HepG2 (cell line): ENCODE results near the gene LRBA. TPM values are rescaled to one million over a fixed set of nuclear protein-coding genes. Genes with fewer than 3 reads are reported as not detected.

Experiments used
- ATAC-seq: fragments of 200-7000 bp; cut with Tn5 transposase; 3 replicates; pipeline ENCODE4 v1.9.1; 2020; ENCODE audit warnings: mild to moderate bottlenecking, moderate library complexity
- BruUV-seq: library from RNA; stranded (reverse); fragments of 400-500 nt; replicated peaks from 2 replicates; lab custom pipeline; 2021; lab: Mats Ljungman, UMichigan
- CTCF ChIA-PET: fragments of 300-600 bp; formaldehyde crosslinking; extraction: SDS; loops from one replicate; lab custom pipeline; 2021; ENCODE audit warnings: low total read pairs, inconsistent platforms, low intra/inter-chr PET ratio; lab: Yijun Ruan, JAX
- POLR2A ChIA-PET: fragments of 350-600 bp; sonication (Branson Sonifier 250); formaldehyde crosslinking; loops from one replicate; lab custom pipeline; 2020; ENCODE audit warnings: antibody characterized with exemption, inconsistent platforms; lab: Yijun Ruan, JAX
- DNase-seq: peaks from one replicate; pipeline ENCODE4 v3.0.0-alpha.2; 2015; ENCODE audit warnings: low spot score
- FAIRE-seq: peaks from 3 replicates; lab custom pipeline; 2011; peaks lifted over from hg19 to GRCh38; lab: Jason Lieb, UNC
- H2AFZ ChIP-seq: one replicate; pipeline ENCODE4 v1.6.1; 2011; ENCODE audit warnings: low read length, inconsistent platforms
- H3K27ac ChIP-seq: fragments of 300-600 bp; 3 replicates; pipeline ENCODE4 v1.8.0; 2011; ENCODE audit warnings: mixed run types, mild to moderate bottlenecking, mixed read lengths, low read length, inconsistent platforms; ENCODE audit not compliant: insufficient read depth; ENCODE audit errors: extremely low read length
- H3K27me3 ChIP-seq, 2 experiments: fragments of 200-600 bp in 1 of 2; 2 replicates in 1 of 2; 3 replicates in 1 of 2; pipeline versions ENCODE4 v1.6.0 to v1.8.0; 2011; ENCODE audit warnings: low read length in 2 of 2, mild to moderate bottlenecking in 2 of 2, moderate library complexity in 2 of 2, inconsistent platforms in 1 of 2; ENCODE audit not compliant: insufficient read depth in 2 of 2, control insufficient read depth in 1 of 2
- H3K36me3 ChIP-seq, 2 experiments: fragments of 200-600 bp in 1 of 2; replicated peaks in 1 of 2; 2 replicates in 1 of 2; 3 replicates in 1 of 2; pipeline versions ENCODE4 v1.5.1 to v1.8.0; 2011; ENCODE audit warnings: low read length in 2 of 2, inconsistent platforms in 1 of 2; ENCODE audit not compliant: insufficient read depth in 2 of 2, control insufficient read depth in 1 of 2
- H3K4me1 ChIP-seq: 2 replicates; pipeline ENCODE4 v1.5.1; 2012; ENCODE audit warnings: low read length, inconsistent platforms; ENCODE audit not compliant: insufficient read depth
- H3K4me2 ChIP-seq: 2 replicates; pipeline ENCODE4 v1.6.0; 2011; ENCODE audit warnings: low read depth, low read length, inconsistent platforms
- H3K4me3 ChIP-seq, 3 experiments: fragments of 200-600 bp in 1 of 3; sonication (generic), shearing (Covaris generic) in 1 of 3; replicated peaks in 1 of 3; 2 replicates each; pipeline ENCODE4 v1.5.1; 2011 to 2016; ENCODE audit warnings: low read length in 3 of 3, inconsistent platforms in 2 of 3, low read depth in 2 of 3, mild to moderate bottlenecking in 2 of 3, control low read depth in 1 of 3, mixed read lengths in 1 of 3; ENCODE audit not compliant: insufficient read depth in 1 of 3
- H3K79me2 ChIP-seq: one replicate; pipeline ENCODE4 v1.6.1; 2011; ENCODE audit warnings: low read length, inconsistent platforms; ENCODE audit not compliant: insufficient read depth
- H3K9ac ChIP-seq: 2 replicates; pipeline ENCODE4 v1.6.0; 2011; ENCODE audit warnings: mild to moderate bottlenecking, low read depth, low read length, inconsistent platforms; ENCODE audit not compliant: insufficient read depth
- H3K9me3 ChIP-seq: 2 replicates; pipeline ENCODE4 v1.5.1; 2012; ENCODE audit warnings: mild to moderate bottlenecking, low read length
- H4K20me1 ChIP-seq: 2 replicates; pipeline ENCODE4 v1.6.0; 2011; ENCODE audit warnings: inconsistent platforms, mild to moderate bottlenecking, low read length, moderate library complexity; ENCODE audit not compliant: insufficient read depth
- ATM ChIP-seq: fragments of 450-650 bp; IDR thresholded peaks from 2 replicates; pipeline ENCODE4 v1.7.1; 2017; ENCODE audit warnings: mild to moderate bottlenecking, borderline replicate concordance
- CREB1 ChIP-seq, 2 experiments: fragments of 450-650 bp in 1 of 2; IDR thresholded peaks; 2 replicates each; pipeline ENCODE4 v1.6.1; 2016 to 2017; ENCODE audit warnings: control low read depth in 1 of 2, mild to moderate bottlenecking in 1 of 2, missing compliant biosample characterization in 1 of 2, missing genetic modification characterization in 1 of 2
- CTCF ChIP-seq: sonication (generic); formaldehyde crosslinking; IDR thresholded peaks from 2 replicates; pipeline ENCODE4 v1.5.0; 2020; ENCODE audit warnings: mild to moderate bottlenecking, missing genetic modification reagents, moderate library complexity
- NFIC ChIP-seq: IDR thresholded peaks from 2 replicates; pipeline ENCODE4 v1.6.1; 2012; ENCODE audit warnings: mild to moderate bottlenecking, low read length, inconsistent platforms
- POGZ ChIP-seq: sonication (generic); formaldehyde crosslinking; IDR thresholded peaks from 2 replicates; pipeline ENCODE4 v1.4.0; 2020; ENCODE audit warnings: mild to moderate bottlenecking, missing genetic modification reagents
- SKIL ChIP-seq: sonication (generic); formaldehyde crosslinking; IDR thresholded peaks from 2 replicates; pipeline ENCODE4 v1.8.0; 2022; ENCODE audit warnings: missing genetic modification reagents, mild to moderate bottlenecking, moderate library complexity, borderline replicate concordance
- SMARCE1 ChIP-seq: fragments of 450-650 bp; IDR thresholded peaks from 2 replicates; pipeline ENCODE4 v1.6.1; 2017; ENCODE audit warnings: borderline replicate concordance
- STAT5B ChIP-seq: sonication (generic); formaldehyde crosslinking; IDR thresholded peaks from 2 replicates; pipeline ENCODE4 v1.4.0; 2020; ENCODE audit warnings: missing genetic modification reagents
- SUZ12 ChIP-seq: fragments of 150-350 bp; IDR thresholded peaks from 2 replicates; pipeline ENCODE4 v1.6.1; 2014; ENCODE audit warnings: low read depth, low read length
- TCF12 ChIP-seq, 2 experiments: fragments of 450-650 bp in 1 of 2; sonication (generic) in 1 of 2; formaldehyde crosslinking in 1 of 2; IDR thresholded peaks; 2 replicates each; pipeline versions ENCODE4 v1.6.1 to v1.8.0; 2017 to 2022; ENCODE audit warnings: antibody characterized with exemption in 1 of 2, mild to moderate bottlenecking in 1 of 2, missing genetic modification reagents in 1 of 2, moderate library complexity in 1 of 2
- ZNF296 ChIP-seq: sonication (generic); formaldehyde crosslinking; conservative IDR thresholded peaks from 2 replicates; pipeline ENCODE4 v1.5.0; 2020; ENCODE audit warnings: mild to moderate bottlenecking, missing genetic modification reagents
- ZNF569 ChIP-seq: sonication (generic); formaldehyde crosslinking; IDR thresholded peaks from 2 replicates; pipeline ENCODE4 v1.5.0; 2020; ENCODE audit warnings: mild to moderate bottlenecking, missing genetic modification reagents, moderate library complexity, borderline replicate concordance
- ZNF724P ChIP-seq: sonication (generic); formaldehyde crosslinking; IDR thresholded peaks from 2 replicates; pipeline ENCODE4 v1.8.0; 2022; ENCODE audit warnings: missing genetic modification reagents, borderline replicate concordance
- ZNF766 ChIP-seq: sonication (generic); formaldehyde crosslinking; IDR thresholded peaks from 2 replicates; pipeline ENCODE4 v1.5.0; 2020; ENCODE audit warnings: missing genetic modification reagents, borderline replicate concordance
- WGBS: methylation state at CpG from one replicate; pipeline ENCODE4 v1.1.6; 2017; ENCODE audit warnings: low lambda C conversion rate; 5-methylcytosine and 5-hydroxymethylcytosine counted together
- in situ Hi-C: cut with HindIII; loops from 2 replicates; pipeline ENCODE4 v1.10.0; 2017; ENCODE audit warnings: low pct_unique_long_range_greater_than_20kb; ENCODE audit not compliant: extremely low pct_ligation_motif_present
- intact Hi-C: fragments of 100-400 bp; cut with micrococcal nuclease; formaldehyde crosslinking; loops from one replicate; pipeline ENCODE4 v1.10.0; 2022; ENCODE audit not compliant: unreplicated experiment
- polyA plus RNA-seq, 8 experiments: library from polyadenylated mRNA; depleted of rRNA in 3 of 8; stranded (reverse) in 7 of 8; unstranded in 1 of 8; fragments of >200 nt; fragmentation: Illumina TruSeq in 4 of 8; extraction: Trizol in 4 of 8; gene quantifications; 2 replicates each; pipeline versions ENCODE4 v1.2.1 to v1.2.3, GENCODE V29; 2011 to 2016; ENCODE audit warnings: low read depth in 4 of 8, missing spikeins in 1 of 8, mixed read lengths in 1 of 8; ENCODE audit not compliant: insufficient read depth in 1 of 8
- total RNA-seq, 5 experiments: library from RNA; depleted of rRNA; stranded (reverse); fragments of >200 nt; fragmentation: Illumina TruSeq; extraction: Trizol; gene quantifications; 2 replicates each; pipeline ENCODE4 v1.2.3, GENCODE V29; 2016; ENCODE audit warnings: low read depth in 1 of 5
- TF ChIP-seq, protein P1 (sequence below): sonication (generic); formaldehyde crosslinking; IDR thresholded peaks from 2 replicates; pipeline ENCODE4 v1.4.0; 2020; ENCODE audit warnings: missing genetic modification reagents, low read depth, mild to moderate bottlenecking, borderline replicate concordance

LRBA gene
- total and polyA plus RNA-seq, 2 of the 13 experiments (the other 11 are each of a cell fraction or from before 2014, with no cell fraction given): 21.0 to 37.2 TPM

DNA sequence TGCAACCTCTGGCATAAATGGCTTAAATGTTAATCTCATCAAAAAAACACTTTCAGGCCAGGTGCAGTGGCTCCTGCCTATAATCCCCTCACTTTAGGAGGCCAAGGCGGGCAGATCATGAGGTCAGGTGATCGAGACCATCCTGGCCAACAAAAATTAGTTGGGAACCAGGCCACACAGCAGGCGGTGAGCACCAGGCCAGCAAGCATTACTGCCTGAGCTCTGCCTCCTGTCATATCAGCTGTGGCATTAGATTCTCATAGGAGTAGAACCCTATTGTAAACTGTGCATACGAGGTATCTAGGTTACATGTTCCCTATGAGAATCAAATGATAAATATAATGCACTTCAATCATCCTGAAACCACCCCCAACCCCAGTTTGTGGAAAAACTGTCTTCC, 125.8 kb downstream of the LRBA start:
- Histone ChIP-seq H3K9ac (no peak overlapping the region), H3K4me2 (no peak overlapping the region), H2AFZ (no peak overlapping the region), H3K27ac (no peak overlapping the region), H3K4me1 (no peaks in the 10 kb centered on the region), H3K79me2 (no peaks in the 10 kb centered on the region), H3K4me3 (no peak overlapping the region), H3K36me3 (peaks cover 0 to 3% of the 10 kb centered on the region in 2 experiments; a peak in 2 of 5 replicates), H4K20me1 (no peaks in the 10 kb centered on the region), H3K27me3 (no peaks in the 10 kb centered on the region; a peak in 1 of 5 replicates), H3K9me3 (no peaks in the 10 kb centered on the region)
- no TSS peak for BruUV-seq
- no peak for DNase-seq
- no peak for ATAC-seq
- TF ChIP-seq ZNF296: no peak
- no peak for TF ChIP-seq CREB1 (IDR thresholded peaks at IDR 0.05)
- TF ChIP-seq CREB1 (CRISPR knock-in tag; IDR thresholded peaks at IDR 0.05): no peak
- no peak for TF ChIP-seq TCF12 (IDR thresholded peaks at IDR 0.05)
- TF ChIP-seq TCF12 (CRISPR knock-in tag; IDR thresholded peaks at IDR 0.05): no peak
- TF ChIP-seq SMARCE1: no peak
- POLR2A ChIA-PET: no interaction called here
- in situ Hi-C loops (no loop called here), intact Hi-C loops (no loop called here)
- CTCF ChIA-PET: no interaction called here
- no peak for FAIRE-seq
- WGBS: 90% methylated on average over 4 of the region's 4 CpGs

DNA sequence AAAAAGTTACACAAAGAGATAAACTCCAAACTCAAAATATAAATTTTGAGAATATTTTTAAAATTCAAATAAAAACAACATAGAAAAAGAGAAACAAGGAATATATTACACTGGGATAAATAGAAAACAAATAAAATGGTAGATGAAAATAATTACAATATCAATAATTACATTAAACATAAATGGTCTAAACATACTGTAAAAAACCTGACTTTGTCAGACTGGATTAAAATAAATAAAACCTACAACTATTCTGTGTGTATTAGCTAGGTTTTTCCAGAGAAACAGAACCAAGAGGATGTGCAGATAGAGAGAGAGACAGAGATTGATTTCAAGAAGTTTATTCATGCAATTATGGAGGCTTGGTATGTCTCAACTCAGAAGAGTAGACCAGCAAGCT, 126.5 kb downstream of the LRBA start:
- peaks cover 0 to 3% of the 10 kb centered on the region in 2 experiments; a peak in 2 of 5 replicates for H3K36me3 ChIP-seq
- ChIA-PET CTCF (no interaction called here), POLR2A (no interaction called here)
- intact Hi-C loops: no loop called here
- no peaks in the 10 kb centered on the region for H3K79me2 ChIP-seq
- no peaks in the 10 kb centered on the region for H4K20me1 ChIP-seq
- no peaks in the 10 kb centered on the region for H3K27me3 ChIP-seq
- no peak overlapping the region for H3K27ac ChIP-seq
- BruUV-seq: no TSS peak
- no peak overlapping the region for H3K9ac ChIP-seq
- in situ Hi-C loops: no loop called here
- no peak for FAIRE-seq
- H3K4me3 ChIP-seq: no peak overlapping the region
- no peaks in the 10 kb centered on the region for H3K9me3 ChIP-seq
- DNase-seq: no peak
- ATAC-seq: no peak
- H3K4me1 ChIP-seq: no peaks in the 10 kb centered on the region
- no peak overlapping the region for H2AFZ ChIP-seq
- no peak overlapping the region for H3K4me2 ChIP-seq
- TF ChIP-seq ZNF724P (CRISPR knock-in tag): no peak
- no peak for TF ChIP-seq CTCF (CRISPR knock-in tag)
- TF ChIP-seq ZNF766: no peak
- TF ChIP-seq NFIC: no peak
- TF ChIP-seq STAT5B (CRISPR knock-in tag): no peak
- no peak for TF ChIP-seq SKIL (CRISPR knock-in tag)
- no peak for TF ChIP-seq POGZ (CRISPR knock-in tag)
- no peak for TF ChIP-seq SUZ12
- no peak for TF ChIP-seq ATM
- no peak for TF ChIP-seq ZNF569
- TF ChIP-seq, protein P1, sequence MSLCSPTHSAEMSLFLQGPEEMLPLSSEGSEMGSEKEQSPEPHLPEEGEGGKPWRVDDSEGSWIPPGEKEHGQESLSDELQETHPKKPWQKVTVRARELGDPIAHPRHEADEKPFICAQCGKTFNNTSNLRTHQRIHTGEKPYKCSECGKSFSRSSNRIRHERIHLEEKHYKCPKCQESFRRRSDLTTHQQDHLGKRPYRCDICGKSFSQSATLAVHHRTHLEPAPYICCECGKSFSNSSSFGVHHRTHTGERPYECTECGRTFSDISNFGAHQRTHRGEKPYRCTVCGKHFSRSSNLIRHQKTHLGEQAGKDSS (CRISPR knock-in tag): no peak
